SK-N-SH (cell line): ENCODE results near the gene OBI1.

ENCODE experiments used
- CHD2 ChIP-seq: fragments of 150-350 bp; IDR thresholded peaks from 2 replicates; pipeline ENCODE4 v1.6.1; 2018; ENCODE audit warnings: low read length; ENCODE audit not compliant: partially characterized antibody
- EP300 ChIP-seq, 2 experiments: IDR thresholded peaks; 2 replicates each; pipeline versions ENCODE4 v1.4.0 to v1.6.1; 2012; ENCODE audit warnings: borderline replicate concordance in 1 of 2, low read depth in 1 of 2, low read length in 1 of 2
- NFIC ChIP-seq: IDR thresholded peaks from 2 replicates; pipeline ENCODE4 v1.4.0; 2012; ENCODE audit warnings: borderline replicate concordance
- POLR2AphosphoS5 ChIP-seq: IDR thresholded peaks from 2 replicates; pipeline ENCODE4 v1.6.1; 2012; ENCODE audit warnings: low read depth, low read length

GRCh38 chr13:78601124-78601873 is 57.7 kb downstream of the OBI1 start:
- no peak for TF ChIP-seq POLR2AphosphoS5
- no peak for TF ChIP-seq NFIC
- no peak for TF ChIP-seq EP300 (IDR thresholded peaks at IDR 0.05; ENCODE audit: borderline replicate concordance in 1 of 2, low read depth in 1 of 2, low read length in 1 of 2)
- TF ChIP-seq CHD2, result no peak
